ENCODE data around the gene HAGHL.
"Not testable (repeated sequence)": the region's sequence is repeated elsewhere in the genome, so short reads cannot be mapped to it uniquely, and the experiment has no call there.

HAGHL gene

GRCh38 chr16:708959-709358, 17.9 kb upstream of the HAGHL start:
- FAIRE-seq: no peak

GRCh38 chr16:709566-710499, 17.1 kb upstream of the HAGHL start:
- FAIRE-seq: no peak

GRCh38 chr16:710500-711075, 16.3 kb upstream of the HAGHL start:
- no peak for FAIRE-seq

GRCh38 chr16:711084-711483, 15.8 kb upstream of the HAGHL start:
- no peak for FAIRE-seq

- no peak for FAIRE-seq
Observed at GRCh38 chr16:711548-712320, 15.2 kb upstream of the HAGHL start.

- FAIRE-seq: not testable (repeated sequence)
Observed at GRCh38 chr16:712740-713250, 14.1 kb upstream of the HAGHL start.

- no peak for FAIRE-seq
Observed at GRCh38 chr16:714079-714478, 12.8 kb upstream of the HAGHL start.

- no peak for FAIRE-seq
Observed at GRCh38 chr16:714558-715476, 12.1 kb upstream of the HAGHL start, which contains the start of gene METRN. Gene METRN, plus strand, starts transcription at chr16:715118. Its CDS starts 172 bp downstream, at chr16:715290.

GRCh38 chr16:715477-716199, 11.3 kb upstream of the HAGHL start:
- FAIRE-seq: no peak

GRCh38 chr16:716200-716568, 10.7 kb upstream of the HAGHL start:
- FAIRE-seq: no peak

GRCh38 chr16:716768-717325, 10.1 kb upstream of the HAGHL start:
- no peak for FAIRE-seq

GRCh38 chr16:717450-718245, 9.3 kb upstream of the HAGHL start:
- FAIRE-seq: no peak

- FAIRE-seq: no peak
Observed at GRCh38 chr16:718389-718788, 8.5 kb upstream of the HAGHL start.

GRCh38 chr16:718922-719321, 8.0 kb upstream of the HAGHL start:
- no peak for FAIRE-seq

GRCh38 chr16:719815-720446, 7.0 kb upstream of the HAGHL start:
- FAIRE-seq: no peak

GRCh38 chr16:720447-720989, 6.4 kb upstream of the HAGHL start:
- FAIRE-seq: no peak

- FAIRE-seq: no peak
Observed at GRCh38 chr16:720990-721764, 5.7 kb upstream of the HAGHL start, which contains the start of gene ANTKMT. Gene ANTKMT, plus strand, starts transcription at chr16:721146. Its CDS starts 129 bp downstream, at chr16:721275.

GRCh38 chr16:721765-722540, 5.0 kb upstream of the HAGHL start:
- FAIRE-seq: no peak
